IMR-90 (cell line): ENCODE data around the gene DGKB. TPM values are rescaled to one million over a fixed set of nuclear protein-coding genes. Genes with fewer than 3 reads are reported as not detected.

ENCODE experiments used
- ATAC-seq: fragments of 200-7000 bp; cut with Tn5 transposase; 2 replicates; pipeline ENCODE4 v1.9.1; 2020; ENCODE audit warnings: low read depth, mild to moderate bottlenecking, moderate library complexity
- BruUV-seq: library from RNA; stranded (reverse); fragments of 400-500 nt; replicated peaks from 2 replicates; lab custom pipeline; 2021; lab: Mats Ljungman, UMichigan
- CTCF ChIA-PET: fragments of 300-600 bp; formaldehyde crosslinking; extraction: SDS; loops from one replicate; lab custom pipeline; 2021; ENCODE audit warnings: antibody characterized with exemption; lab: Yijun Ruan, JAX
- POLR2A ChIA-PET: fragments of 300-600 bp; sonication (Branson Sonifier 250); formaldehyde crosslinking; loops from one replicate; lab custom pipeline; 2022; ENCODE audit warnings: antibody characterized with exemption; ENCODE audit not compliant: unreplicated experiment; lab: Charles Lee
- DNase-seq: peaks from one replicate; pipeline ENCODE4 v3.0.0; 2013
- H2AFZ ChIP-seq: replicated peaks from 2 replicates; pipeline ENCODE3; 2013; ENCODE audit warnings: low read length, mild to moderate bottlenecking; ENCODE audit not compliant: poor library complexity
- H2AK5ac ChIP-seq: 2 replicates; pipeline ENCODE4 v1.6.1; 2013; ENCODE audit warnings: low read depth, low read length, inconsistent platforms
- H2AK9ac ChIP-seq: replicated peaks from 2 replicates; pipeline ENCODE3; 2013; ENCODE audit warnings: mild to moderate bottlenecking, low read depth, low read length, moderate library complexity; ENCODE audit not compliant: poor library complexity
- H2BK120ac ChIP-seq: 2 replicates; pipeline ENCODE4 v1.6.1; 2013; ENCODE audit warnings: low read depth, low read length, inconsistent platforms
- H2BK15ac ChIP-seq: 3 replicates; pipeline ENCODE4 v1.6.1; 2013; ENCODE audit warnings: low read depth, low read length, inconsistent platforms
- H2BK20ac ChIP-seq: 2 replicates; pipeline ENCODE4 v1.6.1; 2013; ENCODE audit warnings: low read depth, mild to moderate bottlenecking, inconsistent platforms, low read length, moderate library complexity
- H2BK5ac ChIP-seq: 2 replicates; pipeline ENCODE4 v1.6.1; 2013; ENCODE audit warnings: mild to moderate bottlenecking, low read depth, low read length, inconsistent platforms; ENCODE audit not compliant: poor library complexity, severe bottlenecking
- H3K14ac ChIP-seq: replicated peaks from 2 replicates; pipeline ENCODE4 v1.6.1; 2013; ENCODE audit warnings: low read depth, low read length, inconsistent platforms
- H3K18ac ChIP-seq: 2 replicates; pipeline ENCODE4 v1.6.1; 2013; ENCODE audit warnings: low read depth, low read length, control low read depth
- H3K23ac ChIP-seq: 2 replicates; pipeline ENCODE4 v1.6.1; 2013; ENCODE audit warnings: low read depth, low read length, inconsistent platforms
- H3K27ac ChIP-seq: 2 replicates; pipeline ENCODE4 v1.5.1; 2013; ENCODE audit warnings: mild to moderate bottlenecking, control low read depth, low read length; ENCODE audit not compliant: insufficient read depth
- H3K27me3 ChIP-seq: 2 replicates; pipeline ENCODE4 v1.6.1; 2013; ENCODE audit warnings: low read length; ENCODE audit not compliant: control insufficient read depth, insufficient read depth
- H3K36me3 ChIP-seq: 2 replicates; pipeline ENCODE4 v1.6.1; 2013; ENCODE audit warnings: low read length, mixed read lengths; ENCODE audit not compliant: control insufficient read depth, insufficient read depth
- H3K4ac ChIP-seq: 2 replicates; pipeline ENCODE4 v1.6.1; 2013; ENCODE audit warnings: low read depth, low read length, inconsistent platforms
- H3K4me1 ChIP-seq: 2 replicates; pipeline ENCODE4 v1.6.1; 2013; ENCODE audit warnings: low read length, mixed read lengths; ENCODE audit not compliant: control insufficient read depth, insufficient read depth
- H3K4me2 ChIP-seq: 2 replicates; pipeline ENCODE4 v1.6.1; 2013; ENCODE audit warnings: low read depth, mild to moderate bottlenecking, control low read depth, low read length, moderate library complexity
- H3K4me3 ChIP-seq: 2 replicates; pipeline ENCODE4 v1.5.1; 2013; ENCODE audit warnings: low read depth, mild to moderate bottlenecking, control low read depth, low read length, moderate library complexity; ENCODE audit not compliant: insufficient read depth
- H3K56ac ChIP-seq: 2 replicates; pipeline ENCODE4 v1.6.1; 2013; ENCODE audit warnings: low read length, inconsistent platforms; ENCODE audit not compliant: insufficient read depth; ENCODE audit errors: extremely low read depth
- H3K79me1 ChIP-seq, 2 experiments: 2 replicates each; pipeline ENCODE4 v1.6.1; 2013; ENCODE audit warnings: low read length in 2 of 2, inconsistent platforms in 1 of 2, low read depth in 1 of 2
- H3K9ac ChIP-seq: 2 replicates; pipeline ENCODE4 v1.6.1; 2013; ENCODE audit warnings: low read depth, low read length, control low read depth
- H3K9me1 ChIP-seq: 2 replicates; pipeline ENCODE4 v1.6.1; 2013; ENCODE audit warnings: low read length, inconsistent platforms; ENCODE audit not compliant: insufficient read depth
- H3K9me3 ChIP-seq: 2 replicates; pipeline ENCODE4 v1.6.1; 2013; ENCODE audit warnings: low read length; ENCODE audit not compliant: control insufficient read depth, insufficient read depth
- H4K20me1 ChIP-seq: 2 replicates; pipeline ENCODE4 v1.6.1; 2013; ENCODE audit warnings: low read length, inconsistent platforms; ENCODE audit not compliant: insufficient read depth
- H4K5ac ChIP-seq: 2 replicates; pipeline ENCODE4 v1.6.1; 2013; ENCODE audit warnings: mild to moderate bottlenecking, low read depth, low read length, control low read depth
- H4K8ac ChIP-seq, 2 experiments: 2 replicates each; pipeline ENCODE4 v1.6.1; 2013; ENCODE audit warnings: low read depth in 2 of 2, low read length in 2 of 2, control low read depth in 1 of 2, inconsistent platforms in 1 of 2
- H4K91ac ChIP-seq: 2 replicates; pipeline ENCODE4 v1.6.1; 2013; ENCODE audit warnings: low read depth, low read length, inconsistent platforms; ENCODE audit not compliant: insufficient read depth
- BHLHE40 ChIP-seq: fragments of 150-350 bp; IDR thresholded peaks from 2 replicates; pipeline ENCODE4 v1.6.1; 2016; ENCODE audit warnings: mild to moderate bottlenecking, low read depth, low read length
- MAZ ChIP-seq: IDR thresholded peaks from 2 replicates; pipeline ENCODE4 v1.6.1; 2012; ENCODE audit warnings: low read depth, mild to moderate bottlenecking, low read length, improper control_type of control experiment, moderate library complexity, borderline replicate concordance
- NFE2L2 ChIP-seq: fragments of 150-350 bp; IDR thresholded peaks from 2 replicates; pipeline ENCODE4 v1.6.1; 2016; ENCODE audit warnings: low read depth, mild to moderate bottlenecking, low read length
- POLR2A ChIP-seq: IDR thresholded peaks from 2 replicates; pipeline ENCODE4 v1.6.1; 2012; ENCODE audit warnings: mild to moderate bottlenecking, low read depth, low read length
- RAD21 ChIP-seq: IDR thresholded peaks from 2 replicates; pipeline ENCODE4 v1.6.1; 2012; ENCODE audit warnings: low read length, improper control_type of control experiment
- RFX5 ChIP-seq: IDR thresholded peaks from 2 replicates; pipeline ENCODE4 v1.8.0; 2012; ENCODE audit warnings: low read depth, mild to moderate bottlenecking, low read length, moderate library complexity
- SMC3 ChIP-seq: fragments of 150-350 bp; IDR thresholded peaks from 2 replicates; pipeline ENCODE4 v1.6.1; 2016; ENCODE audit warnings: low read depth, mild to moderate bottlenecking, antibody characterized with exemption, low read length, moderate library complexity
- WGBS, 2 experiments: methylation state at CpG; one replicate each; pipeline versions ENCODE4 v1.1.5 to v1.1.7; 2013; ENCODE audit warnings: missing lambda C conversion rate in 2 of 2; ENCODE audit not compliant: insufficient read length in 1 of 2; ENCODE audit errors: extremely low coverage in 2 of 2; 5-methylcytosine and 5-hydroxymethylcytosine counted together
- dilution Hi-C: fragments of 300-500 bp; cut with HindIII; formaldehyde crosslinking; loops from one replicate; pipeline ENCODE4 v1.14.3; 2018; ENCODE audit warnings: low sequenced_read_pairs; ENCODE audit not compliant: unreplicated experiment
- in situ Hi-C: fragments of 300-500 bp; cut with MboI; formaldehyde crosslinking; loops from 3 replicates; pipeline ENCODE4 v1.14.3; 2019; ENCODE audit warnings: low sequenced_read_pairs, inconsistent platforms, mixed read lengths
- intact Hi-C: fragments of 100-400 bp; cut with micrococcal nuclease; formaldehyde crosslinking; loops from 2 replicates; pipeline ENCODE4 v1.10.0; 2022
- polyA plus RNA-seq, 3 experiments: library from polyadenylated mRNA; depleted of rRNA; stranded (reverse); fragments of >200 nt; gene quantifications; 2 replicates each; pipeline ENCODE4 v1.2.3, GENCODE V29; 2012; ENCODE audit warnings: low replicate concordance in 1 of 3
- total RNA-seq: library from RNA; depleted of rRNA; stranded (reverse); fragments of >200 nt; gene quantifications from 2 replicates; pipeline ENCODE4 v1.2.3, GENCODE V29; 2012
- TF ChIP-seq, protein P1 (sequence below): conservative IDR thresholded peaks from 2 replicates; pipeline ENCODE4 v1.5.1; 2012; ENCODE audit warnings: mild to moderate bottlenecking, low read depth, low read length, improper control_type of control experiment

DGKB gene
- total and polyA plus RNA-seq, 2 of the 4 experiments (the other 2 are of a cell fraction) = not detected

DNA sequence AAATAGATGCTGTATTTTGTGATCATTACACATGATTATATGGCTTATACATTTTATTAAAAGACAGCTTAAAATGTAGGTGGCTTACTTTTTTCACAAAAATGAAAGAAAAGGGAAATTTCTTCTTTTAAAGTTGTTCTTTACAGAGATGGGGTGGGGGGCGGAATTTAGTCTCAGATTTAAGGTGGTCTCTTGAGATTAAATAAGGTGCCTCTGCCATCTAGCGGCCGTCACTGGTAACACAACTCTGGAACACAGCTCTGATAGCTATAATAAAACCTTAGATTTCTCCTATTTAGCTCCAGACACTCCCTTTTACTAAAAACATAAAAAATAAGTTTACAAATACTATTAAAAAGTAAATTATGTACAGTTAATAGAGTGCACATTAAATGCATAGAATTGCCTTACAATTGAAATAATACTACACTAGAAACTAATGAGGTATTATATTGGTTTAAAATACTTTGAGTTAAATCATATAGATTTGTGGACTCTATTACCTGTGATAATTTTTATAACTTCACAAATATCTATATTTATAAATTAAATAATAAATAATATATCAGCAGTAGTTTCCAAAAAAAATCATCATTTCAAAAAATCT, 210.9 kb downstream of the DGKB start:
- dilution Hi-C loops = no loop called here
- Histone ChIP-seq H4K8ac (no peak overlapping the region), H3K14ac (no peak overlapping the region), H3K27me3 (no peaks in the 10 kb centered on the region), H3K4me2 (no peak overlapping the region), H2AFZ (no peak overlapping the region), H2AK5ac (no peak overlapping the region), H3K4me3 (no peak overlapping the region), H4K5ac (no peak overlapping the region), H2BK20ac (no peak overlapping the region), H3K4me1 (no peaks in the 10 kb centered on the region), H3K36me3 (no peaks in the 10 kb centered on the region), H4K20me1 (no peaks in the 10 kb centered on the region), H3K56ac (no peak overlapping the region), H4K91ac (no peak overlapping the region), H2BK5ac (no peak overlapping the region), H3K27ac (no peak overlapping the region), H3K18ac (no peak overlapping the region), H2BK15ac (no peak overlapping the region), H3K9me3 (no peaks in the 10 kb centered on the region), H2BK120ac (no peak overlapping the region), H3K4ac (no peak overlapping the region), H3K23ac (no peak overlapping the region), H3K79me1 (no peaks in the 10 kb centered on the region), H3K9ac (no peak overlapping the region), H3K9me1 (no peaks in the 10 kb centered on the region), H2AK9ac (no peak overlapping the region)
- CTCF ChIA-PET = interaction anchor here (0.6 to 2.3 kb wide), 18 partner anchors 8 to 1995 kb away, joined by 3 to 43 read pairs (median 4); no protein-coding TSS in a partner anchor
- no TSS peak for BruUV-seq
- TF ChIP-seq MAZ (no peak), BHLHE40 (no peak), SMC3 (peak; percentile 50), RAD21 (peak; percentile 66), POLR2A (no peak), NFE2L2 (no peak), RFX5 (no peak)
- TF ChIP-seq, protein P1, sequence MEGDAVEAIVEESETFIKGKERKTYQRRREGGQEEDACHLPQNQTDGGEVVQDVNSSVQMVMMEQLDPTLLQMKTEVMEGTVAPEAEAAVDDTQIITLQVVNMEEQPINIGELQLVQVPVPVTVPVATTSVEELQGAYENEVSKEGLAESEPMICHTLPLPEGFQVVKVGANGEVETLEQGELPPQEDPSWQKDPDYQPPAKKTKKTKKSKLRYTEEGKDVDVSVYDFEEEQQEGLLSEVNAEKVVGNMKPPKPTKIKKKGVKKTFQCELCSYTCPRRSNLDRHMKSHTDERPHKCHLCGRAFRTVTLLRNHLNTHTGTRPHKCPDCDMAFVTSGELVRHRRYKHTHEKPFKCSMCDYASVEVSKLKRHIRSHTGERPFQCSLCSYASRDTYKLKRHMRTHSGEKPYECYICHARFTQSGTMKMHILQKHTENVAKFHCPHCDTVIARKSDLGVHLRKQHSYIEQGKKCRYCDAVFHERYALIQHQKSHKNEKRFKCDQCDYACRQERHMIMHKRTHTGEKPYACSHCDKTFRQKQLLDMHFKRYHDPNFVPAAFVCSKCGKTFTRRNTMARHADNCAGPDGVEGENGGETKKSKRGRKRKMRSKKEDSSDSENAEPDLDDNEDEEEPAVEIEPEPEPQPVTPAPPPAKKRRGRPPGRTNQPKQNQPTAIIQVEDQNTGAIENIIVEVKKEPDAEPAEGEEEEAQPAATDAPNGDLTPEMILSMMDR = peak; percentile 75
- WGBS, 2 experiments = no CpG with 5 or more reads among the region's 3 CpGs
- peak; percentile 53; the same call in 1 of the 2 replicates for ATAC-seq
- POLR2A ChIA-PET = no interaction called here
- peak; percentile 30 for DNase-seq
- in situ Hi-C loops = loop anchor here (5.0 kb wide), 1 partner anchor 1414 kb away; no protein-coding TSS in a partner anchor
- intact Hi-C loops = loop anchor here (1.0 to 5.0 kb wide), 3 partner anchors 234 to 1411 kb away; no protein-coding TSS in a partner anchor
